K562 (cell line): ENCODE results near the gene DAB2. TPM values are rescaled to one million over a fixed set of nuclear protein-coding genes. Genes with fewer than 3 reads are reported as not detected.

Experiments used
- POU5F1 ChIP-seq: fragments of 150-350 bp; IDR thresholded peaks from 2 replicates; pipeline ENCODE4 v1.6.1; 2014; ENCODE audit warnings: borderline replicate concordance, low read length, low read depth, mild to moderate bottlenecking; ENCODE audit not compliant: partially characterized antibody
- RNF219 ChIP-seq: fragments of 250-450 bp; sonication (Bioruptor Pico); IDR thresholded peaks from 2 replicates; pipeline ENCODE4 v1.5.0; 2022; ENCODE audit warnings: mild to moderate bottlenecking
- ZNF395 ChIP-seq: fragments of 200-800 bp; sonication (Bioruptor generic); IDR thresholded peaks from 2 replicates; pipeline ENCODE4 v1.6.1; 2017; ENCODE audit warnings: missing genetic modification characterization, missing compliant biosample characterization
- ZNF740 ChIP-seq, 3 experiments: fragments of 200-800 bp in 1 of 3; sonication (Bioruptor generic) in 1 of 3; sonication (generic) in 1 of 3; formaldehyde crosslinking in 1 of 3; IDR thresholded peaks; 2 replicates each; pipeline versions ENCODE4 v1.6.1 to v1.8.0; 2016 to 2022; ENCODE audit warnings: mild to moderate bottlenecking in 2 of 3, missing compliant biosample characterization in 2 of 3, missing genetic modification characterization in 2 of 3, missing genetic modification reagents in 1 of 3
- polyA plus RNA-seq, 8 experiments: library from polyadenylated mRNA; depleted of rRNA in 4 of 8; stranded (reverse) in 5 of 8; unstranded in 3 of 8; fragments of >200 nt; fragmentation: Nextera tagmentation in 2 of 8; fragmentation: Illumina TruSeq in 1 of 8; extraction: Ambion mirVana in 2 of 8; extraction: Trizol in 1 of 8; gene quantifications; 2 replicates each; pipeline versions ENCODE4 v1.2.1 to v1.2.3, GENCODE V29; 2011 to 2014; ENCODE audit warnings: inconsistent platforms in 1 of 8, missing spikeins in 1 of 8
- total RNA-seq, 7 experiments: library from RNA; depleted of rRNA in 6 of 7; stranded (reverse); fragments of >200 nt in 6 of 7; fragmentation: Illumina TruSeq in 2 of 7; extraction: Trizol in 2 of 7; gene quantifications; 2 replicates each; pipeline versions ENCODE4 v1.2.1 to v1.2.3, GENCODE V29; 2011 to 2021; ENCODE audit warnings: low replicate concordance in 1 of 7

DAB2 gene
- total and polyA plus RNA-seq, 9 of the 15 experiments (the other 6 are each of a cell fraction or from before 2014, with no cell fraction given): 6.6 to 29.9 (median 24.1) TPM

- TF ChIP-seq ZNF740 (CRISPR knock-in tag; IDR thresholded peaks at IDR 0.05) (no peak), ZNF740 (tag; IDR thresholded peaks at IDR 0.05) (no peak), POU5F1 (no peak), ZNF395 (CRISPR knock-in tag) (no peak), RNF219 (CRISPR knock-in tag) (no peak)
These were observed 47.2 kb downstream of the DAB2 start (continued) for GRCh38 chr5:39377613-39378012.
